Neural cell (in vitro differentiated cells): Measurements from ENCODE around the gene SOX4.

ENCODE experiments used
- CTCF ChIP-seq: fragments of 450-650 bp; IDR thresholded peaks from 2 replicates; pipeline ENCODE4 v1.5.1; 2014; ENCODE audit warnings: antibody characterized with exemption, mild to moderate bottlenecking, moderate library complexity; ENCODE audit not compliant: poor library complexity, severe bottlenecking
- EP300 ChIP-seq: fragments of 450-650 bp; conservative IDR thresholded peaks from 2 replicates; pipeline ENCODE4 v1.6.1; 2014; ENCODE audit warnings: antibody characterized with exemption, mild to moderate bottlenecking, moderate library complexity; ENCODE audit not compliant: poor library complexity, severe bottlenecking
- POLR2AphosphoS5 ChIP-seq: IDR thresholded peaks from 2 replicates; pipeline ENCODE4 v1.6.1; 2012
- RAD21 ChIP-seq: fragments of 450-650 bp; conservative IDR thresholded peaks from 2 replicates; pipeline ENCODE4 v1.6.1; 2014; ENCODE audit warnings: antibody characterized with exemption, mild to moderate bottlenecking, moderate library complexity
- SMC3 ChIP-seq: fragments of 450-650 bp; conservative IDR thresholded peaks from 2 replicates; pipeline ENCODE4 v1.6.1; 2014; ENCODE audit warnings: antibody characterized with exemption, mild to moderate bottlenecking, moderate library complexity; ENCODE audit not compliant: poor library complexity

GRCh38 chr6:21586300-21586699 lies 7.3 kb upstream of the SOX4 start:
- TF ChIP-seq CTCF = no peak
- no peak for TF ChIP-seq RAD21
- no peak for TF ChIP-seq POLR2AphosphoS5
- TF ChIP-seq EP300 = no peak
- TF ChIP-seq SMC3 = no peak
